C4-2B (cell line): ENCODE data around the gene HAUS2.

Experiments
- ZFX ChIP-seq: fragments of 450-650 bp; IDR thresholded peaks from 2 replicates; pipeline ENCODE4 v1.6.1; 2017
- TF ChIP-seq, protein P1 (sequence below): fragments of 450-650 bp; conservative IDR thresholded peaks from 2 replicates; pipeline ENCODE4 v1.5.1; 2017; ENCODE audit warnings: mild to moderate bottlenecking

DNA sequence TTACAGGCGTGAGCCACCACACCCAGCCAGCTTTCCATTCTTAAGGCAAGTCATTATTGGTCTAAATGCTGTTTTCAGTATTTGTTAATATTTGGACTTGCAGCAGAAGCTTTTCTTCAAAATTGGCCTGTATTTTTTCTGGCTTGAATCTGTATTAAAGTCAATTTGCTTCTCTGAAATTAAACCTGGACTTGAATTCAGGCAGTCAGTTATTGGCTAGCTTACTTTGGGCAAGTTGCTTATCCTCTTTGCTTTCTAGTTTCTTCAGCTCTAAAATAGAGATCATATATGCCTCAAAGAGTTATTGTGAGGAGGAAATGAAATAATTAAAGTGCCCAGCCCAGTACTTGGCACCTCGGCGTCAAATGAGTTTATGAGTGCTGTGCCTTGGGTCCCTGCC is 44.1 kb downstream of the HAUS2 start:
- TF ChIP-seq, protein P1, sequence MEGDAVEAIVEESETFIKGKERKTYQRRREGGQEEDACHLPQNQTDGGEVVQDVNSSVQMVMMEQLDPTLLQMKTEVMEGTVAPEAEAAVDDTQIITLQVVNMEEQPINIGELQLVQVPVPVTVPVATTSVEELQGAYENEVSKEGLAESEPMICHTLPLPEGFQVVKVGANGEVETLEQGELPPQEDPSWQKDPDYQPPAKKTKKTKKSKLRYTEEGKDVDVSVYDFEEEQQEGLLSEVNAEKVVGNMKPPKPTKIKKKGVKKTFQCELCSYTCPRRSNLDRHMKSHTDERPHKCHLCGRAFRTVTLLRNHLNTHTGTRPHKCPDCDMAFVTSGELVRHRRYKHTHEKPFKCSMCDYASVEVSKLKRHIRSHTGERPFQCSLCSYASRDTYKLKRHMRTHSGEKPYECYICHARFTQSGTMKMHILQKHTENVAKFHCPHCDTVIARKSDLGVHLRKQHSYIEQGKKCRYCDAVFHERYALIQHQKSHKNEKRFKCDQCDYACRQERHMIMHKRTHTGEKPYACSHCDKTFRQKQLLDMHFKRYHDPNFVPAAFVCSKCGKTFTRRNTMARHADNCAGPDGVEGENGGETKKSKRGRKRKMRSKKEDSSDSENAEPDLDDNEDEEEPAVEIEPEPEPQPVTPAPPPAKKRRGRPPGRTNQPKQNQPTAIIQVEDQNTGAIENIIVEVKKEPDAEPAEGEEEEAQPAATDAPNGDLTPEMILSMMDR = no peak
- no peak for TF ChIP-seq ZFX
